Aorta (tissue), 5 donors: ENCODE data around the gene SCAF8. TPM values are rescaled to one million over a fixed set of nuclear protein-coding genes. Genes with fewer than 3 reads are reported as not detected.
"Not testable (repeated sequence)": the region's sequence is repeated elsewhere in the genome, so short reads cannot be mapped to it uniquely, and the experiment has no call there.

Source experiments
- ATAC-seq: fragments of 200-7000 bp; cut with Tn5 transposase; one replicate; pipeline ENCODE4 v1.9.1; 2022; ENCODE audit warnings: moderate library complexity; ENCODE audit not compliant: low FRiP score
- DNase-seq, 2 donors: peaks; one replicate each; pipeline ENCODE4 v3.0.0-alpha.2; 2020
- H3K27ac ChIP-seq, 2 donors: one replicate each; pipeline ENCODE4 v1.5.1; 2013; ENCODE audit warnings: low read length in 2 of 2, mild to moderate bottlenecking in 2 of 2, moderate library complexity in 2 of 2, control low read depth in 1 of 2, inconsistent platforms in 1 of 2, low read depth in 1 of 2
- H3K27me3 ChIP-seq, 2 donors: one replicate each; pipeline ENCODE4 v1.6.1; 2013; ENCODE audit warnings: control low read depth in 1 of 2, low read length in 1 of 2, mild to moderate bottlenecking in 1 of 2, moderate library complexity in 1 of 2; ENCODE audit not compliant: insufficient read depth in 2 of 2, control insufficient read depth in 1 of 2
- H3K36me3 ChIP-seq, 2 donors: one replicate each; pipeline ENCODE4 v1.6.1; 2013; ENCODE audit warnings: control low read depth in 1 of 2, low read length in 1 of 2, mild to moderate bottlenecking in 1 of 2; ENCODE audit not compliant: insufficient read depth in 2 of 2, control insufficient read depth in 1 of 2
- H3K4me1 ChIP-seq, 2 donors: one replicate each; pipeline ENCODE4 v1.6.1; 2013; ENCODE audit warnings: low read length in 2 of 2, control low read depth in 1 of 2, mild to moderate bottlenecking in 1 of 2, moderate library complexity in 1 of 2; ENCODE audit not compliant: insufficient read depth in 2 of 2, control insufficient read depth in 1 of 2
- H3K4me3 ChIP-seq, 2 donors: one replicate each; pipeline ENCODE4 v1.5.1; 2013; ENCODE audit warnings: low read length in 2 of 2, control low read depth in 1 of 2, mild to moderate bottlenecking in 1 of 2
- H3K9me3 ChIP-seq: one replicate; pipeline ENCODE4 v1.6.1; 2013; ENCODE audit warnings: mild to moderate bottlenecking, low read length; ENCODE audit not compliant: control insufficient read depth
- WGBS, 2 donors: extraction: QIAGEN DNeasy Blood & Tissue Kit; methylation state at CpG; one replicate each; pipeline ENCODE4 v1.1.7; 2013; 5-methylcytosine and 5-hydroxymethylcytosine counted together
- intact Hi-C, 2 donors: fragments of 100-400 bp; cut with DNase I; formaldehyde crosslinking; loops; one replicate each; pipeline versions ENCODE4 v1.14.2 to v1.15.0; 2022
- polyA plus RNA-seq, 2 donors: library from polyadenylated mRNA; stranded (reverse); fragments of 200-250 nt; gene quantifications; one replicate each; pipeline ENCODE4 v1.2.3, GENCODE V29; 2013
- total RNA-seq, 2 donors: library from RNA; stranded (reverse); fragmentation: NEBNext Ultra II Directional; extraction: Animal tissue kit (Norgen Biotek cat#: 25700); gene quantifications; one replicate each; pipeline ENCODE4 v1.2.1, GENCODE V29; 2021
- donor health status: healthy with polysubstance abuse.
- donor health status: Bipolar disorder and iron deficiency.
- donor health status: DM: no; HTN: no; CAD: no.
- donor health status: DM: no; HTN: no; CAD: no.
- donor health status: DM: yes; HTN: yes; CAD: no.

The SCAF8 gene
- total and polyA plus RNA-seq, 4 donors: 10.5 to 52.3 (median 29.8) TPM

GRCh38 chr6:154744029-154744745 lies 11.0 kb downstream of the SCAF8 start:
- H3K27me3 ChIP-seq, intact Hi-C loops, H3K4me3 ChIP-seq, H3K4me1 ChIP-seq, ATAC-seq, DNase-seq, H3K9me3 ChIP-seq, H3K27ac ChIP-seq, H3K36me3 ChIP-seq: not testable (repeated sequence)
- WGBS, 2 donors: 94 to 96% methylated on average over 7 of the region's 7 CpGs

GRCh38 chr6:154745243-154745642 lies 12.0 kb downstream of the SCAF8 start:
- ATAC-seq (no peak), DNase-seq (no peak)
- Histone ChIP-seq H3K36me3 (no peaks in the 10 kb centered on the region), H3K4me1 (peaks cover 3 to 6% of the 10 kb centered on the region in 2 donors), H3K27ac (no peak overlapping the region), H3K4me3 (no peak overlapping the region), H3K9me3 (no peaks in the 10 kb centered on the region), H3K27me3 (no peaks in the 10 kb centered on the region)
- intact Hi-C loops: no loop called here
- WGBS, 2 donors: 84 to 92% methylated on average over 2 of the region's 2 CpGs

GRCh38 chr6:154749341-154749740 lies 16.1 kb downstream of the SCAF8 start:
- H3K27me3 ChIP-seq: no peaks in the 10 kb centered on the region
- no peaks in the 10 kb centered on the region for H3K9me3 ChIP-seq
- H3K36me3 ChIP-seq: no peaks in the 10 kb centered on the region
- DNase-seq (no peak), ATAC-seq (no peak)
- peaks cover 3 to 7% of the 10 kb centered on the region in 2 donors for H3K4me1 ChIP-seq
- no peak overlapping the region for H3K27ac ChIP-seq
- no peak overlapping the region for H3K4me3 ChIP-seq
- intact Hi-C loops: no loop called here
- 92 to 94% methylated on average over 3 of the region's 3 CpGs for WGBS, 2 donors

GRCh38 chr6:154751011-154751800 lies 18.0 kb downstream of the SCAF8 start:
- H3K36me3 ChIP-seq: no peaks in the 10 kb centered on the region
- WGBS, 2 donors: 88 to 89% methylated on average over 13 of the region's 13 CpGs
- peaks cover 3 to 7% of the 10 kb centered on the region in 2 donors for H3K4me1 ChIP-seq

GRCh38 chr6:154752022-154752421 lies 18.8 kb downstream of the SCAF8 start:
- Histone ChIP-seq H3K27me3 (no peaks in the 10 kb centered on the region), H3K36me3 (no peaks in the 10 kb centered on the region), H3K4me1 (peaks cover 3 to 7% of the 10 kb centered on the region in 2 donors), H3K27ac (no peak overlapping the region), H3K9me3 (no peaks in the 10 kb centered on the region), H3K4me3 (no peak overlapping the region)
- ATAC-seq (no peak), DNase-seq (no peak)
- intact Hi-C loops: no loop called here
- 74 to 76% methylated on average over 1 of the region's 1 CpG for WGBS, 2 donors

More at GRCh38 chr6:154751011-154751800, 18.0 kb downstream of the SCAF8 start:
- H3K27me3 ChIP-seq: no peaks in the 10 kb centered on the region
- DNase-seq (no peak), ATAC-seq (no peak)
- H3K9me3 ChIP-seq: no peaks in the 10 kb centered on the region
- H3K4me3 ChIP-seq: no peak overlapping the region
- H3K27ac ChIP-seq: no peak overlapping the region
- intact Hi-C loops: no loop called here

GRCh38 chr6:154754152-154754551 lies 20.9 kb downstream of the SCAF8 start:
- H3K36me3 ChIP-seq: no peaks in the 10 kb centered on the region
- H3K27me3 ChIP-seq: no peaks in the 10 kb centered on the region
- H3K9me3 ChIP-seq: no peaks in the 10 kb centered on the region
- DNase-seq: no peak
- intact Hi-C loops: no loop called here
- no peak for ATAC-seq
- peak overlapping the region in 1 of 2 donors; percentile 67 for H3K27ac ChIP-seq
- WGBS, 2 donors: 6 to 8% methylated on average over 4 of the region's 4 CpGs
- peaks cover 3% of the 10 kb centered on the region in 2 donors for H3K4me1 ChIP-seq
- H3K4me3 ChIP-seq: no peak overlapping the region

- no peaks in the 10 kb centered on the region for H3K36me3 ChIP-seq
- peaks cover 0 to 2% of the 10 kb centered on the region in 2 donors for H3K4me1 ChIP-seq
- 38 to 42% methylated on average over 3 of the region's 3 CpGs for whole genome bisulfite sequencing, 2 donors
- no peak for DNase-seq
- H3K27me3 ChIP-seq: no peaks in the 10 kb centered on the region
- no peak for ATAC-seq
- no peak overlapping the region for H3K27ac ChIP-seq
- no peak overlapping the region for H3K4me3 ChIP-seq
- intact Hi-C loops: no loop called here
- H3K9me3 ChIP-seq: no peaks in the 10 kb centered on the region
Measured at GRCh38 chr6:154757352-154758050, 24.3 kb downstream of the SCAF8 start.

GRCh38 chr6:154758125-154758524 lies 24.9 kb downstream of the SCAF8 start:
- Histone ChIP-seq H3K27ac (no peak overlapping the region), H3K4me3 (no peak overlapping the region), H3K9me3 (no peaks in the 10 kb centered on the region), H3K36me3 (no peaks in the 10 kb centered on the region), H3K27me3 (no peaks in the 10 kb centered on the region), H3K4me1 (peaks cover 0 to 2% of the 10 kb centered on the region in 2 donors)
- WGBS, 2 donors: 77 to 83% methylated on average over 6 of the region's 6 CpGs
- ATAC-seq (no peak), DNase-seq (no peak)
- intact Hi-C loops: no loop called here
